ENCODE measurements around the gene UBA1.

The UBA1 gene

GRCh38 chrX:47187106-47187677, 6.4 kb upstream of the UBA1 start:
- in situ Hi-C loops (cut with MboI; ENCODE audit: low sequenced_read_pairs): no loop called here

- in situ Hi-C loops (cut with MboI; ENCODE audit: low sequenced_read_pairs): no loop called here
Observed at GRCh38 chrX:47189906-47190305, 3.7 kb upstream of the UBA1 start.

GRCh38 chrX:47190445-47191269, 3.0 kb upstream of the UBA1 start:
- in situ Hi-C loops (cut with MboI; ENCODE audit: low sequenced_read_pairs): no loop called here

GRCh38 chrX:47191331-47191730, 2.3 kb upstream of the UBA1 start:
- in situ Hi-C loops (cut with MboI; ENCODE audit: low sequenced_read_pairs): no loop called here

GRCh38 chrX:47191806-47192401, 1.7 kb upstream of the UBA1 start:
- in situ Hi-C loops (cut with MboI; ENCODE audit: low sequenced_read_pairs): no loop called here

- in situ Hi-C loops (cut with MboI; ENCODE audit: low sequenced_read_pairs): no loop called here
Observed at GRCh38 chrX:47194194-47194787, 662 bp downstream of the UBA1 start.

- in situ Hi-C loops (cut with MboI; ENCODE audit: low sequenced_read_pairs): no loop called here
Observed at GRCh38 chrX:47196098-47196497, 2.5 kb downstream of the UBA1 start.

- in situ Hi-C loops (cut with MboI; ENCODE audit: low sequenced_read_pairs): no loop called here
Observed at GRCh38 chrX:47197526-47197925, 3.9 kb downstream of the UBA1 start.

GRCh38 chrX:47198026-47198686, 4.5 kb downstream of the UBA1 start:
- in situ Hi-C loops (cut with MboI; ENCODE audit: low sequenced_read_pairs): no loop called here

GRCh38 chrX:47198687-47199080, 5.1 kb downstream of the UBA1 start:
- in situ Hi-C loops (cut with MboI; ENCODE audit: low sequenced_read_pairs): no loop called here

- in situ Hi-C loops (cut with MboI; ENCODE audit: low sequenced_read_pairs): no loop called here
Observed at GRCh38 chrX:47199286-47199685, 5.7 kb downstream of the UBA1 start.

- in situ Hi-C loops (cut with MboI; ENCODE audit: low sequenced_read_pairs): no loop called here
Observed at GRCh38 chrX:47200385-47201150, 6.9 kb downstream of the UBA1 start.

- in situ Hi-C loops (cut with MboI; ENCODE audit: low sequenced_read_pairs): no loop called here
Observed at GRCh38 chrX:47201345-47201944, 7.8 kb downstream of the UBA1 start.

GRCh38 chrX:47202316-47202715, 8.7 kb downstream of the UBA1 start:
- in situ Hi-C loops (cut with MboI; ENCODE audit: low sequenced_read_pairs): no loop called here

GRCh38 chrX:47202877-47203276, 9.2 kb downstream of the UBA1 start:
- in situ Hi-C loops (cut with MboI; ENCODE audit: low sequenced_read_pairs): no loop called here

GRCh38 chrX:47204970-47205369, 11.3 kb downstream of the UBA1 start:
- in situ Hi-C loops (cut with MboI; ENCODE audit: low sequenced_read_pairs): no loop called here

GRCh38 chrX:47206316-47206715, 12.7 kb downstream of the UBA1 start:
- in situ Hi-C loops (cut with MboI; ENCODE audit: low sequenced_read_pairs): no loop called here

GRCh38 chrX:47208108-47208507, 14.5 kb downstream of the UBA1 start:
- in situ Hi-C loops (cut with MboI; ENCODE audit: low sequenced_read_pairs): no loop called here

- in situ Hi-C loops (cut with MboI; ENCODE audit: low sequenced_read_pairs): no loop called here
Observed at GRCh38 chrX:47209508-47210238, 16.0 kb downstream of the UBA1 start.
